Measurements from ENCODE around the gene ZNF853.

- TF ChIP-seq CTCF (IDR thresholded peaks at IDR 0.05) (no peak), POLR2A (IDR thresholded peaks at IDR 0.05) (no peak)
Observed at GRCh38 chr7:6655636-6656385, 40.4 kb downstream of the ZNF853 start.
